Muscle layer of duodenum (tissue), 2 donors: ENCODE data around the gene CD59.

Source experiments
- H3K27ac ChIP-seq: one replicate; pipeline ENCODE4 v1.7.0; 2013; ENCODE audit warnings: mild to moderate bottlenecking, low read length
- H3K27me3 ChIP-seq: one replicate; pipeline ENCODE4 v1.7.0; 2013; ENCODE audit warnings: low read depth, mild to moderate bottlenecking, control low read depth, low read length
- H3K36me3 ChIP-seq, 2 donors: one replicate each; pipeline ENCODE4 v1.7.0; 2013; ENCODE audit warnings: low read length in 2 of 2, control low read depth in 1 of 2, mild to moderate bottlenecking in 1 of 2; ENCODE audit not compliant: insufficient read depth in 2 of 2, control insufficient read depth in 1 of 2
- H3K4me1 ChIP-seq, 2 donors: one replicate each; pipeline ENCODE4 v1.7.0; 2013; ENCODE audit warnings: low read length in 2 of 2, mild to moderate bottlenecking in 2 of 2, control low read depth in 1 of 2, moderate library complexity in 1 of 2; ENCODE audit not compliant: insufficient read depth in 2 of 2, control insufficient read depth in 1 of 2
- H3K4me3 ChIP-seq, 2 donors: one replicate each; pipeline ENCODE4 v1.7.0; 2013; ENCODE audit warnings: low read length in 2 of 2, low read depth in 1 of 2, mild to moderate bottlenecking in 1 of 2
- H3K9me3 ChIP-seq, 2 donors: one replicate each; pipeline ENCODE4 v1.7.0; 2013; ENCODE audit warnings: low read length in 2 of 2, control low read depth in 1 of 2, mild to moderate bottlenecking in 1 of 2; ENCODE audit not compliant: control insufficient read depth in 1 of 2
- donor health status: healthy.

The CD59 gene, protein sequence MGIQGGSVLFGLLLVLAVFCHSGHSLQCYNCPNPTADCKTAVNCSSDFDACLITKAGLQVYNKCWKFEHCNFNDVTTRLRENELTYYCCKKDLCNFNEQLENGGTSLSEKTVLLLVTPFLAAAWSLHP

DNA sequence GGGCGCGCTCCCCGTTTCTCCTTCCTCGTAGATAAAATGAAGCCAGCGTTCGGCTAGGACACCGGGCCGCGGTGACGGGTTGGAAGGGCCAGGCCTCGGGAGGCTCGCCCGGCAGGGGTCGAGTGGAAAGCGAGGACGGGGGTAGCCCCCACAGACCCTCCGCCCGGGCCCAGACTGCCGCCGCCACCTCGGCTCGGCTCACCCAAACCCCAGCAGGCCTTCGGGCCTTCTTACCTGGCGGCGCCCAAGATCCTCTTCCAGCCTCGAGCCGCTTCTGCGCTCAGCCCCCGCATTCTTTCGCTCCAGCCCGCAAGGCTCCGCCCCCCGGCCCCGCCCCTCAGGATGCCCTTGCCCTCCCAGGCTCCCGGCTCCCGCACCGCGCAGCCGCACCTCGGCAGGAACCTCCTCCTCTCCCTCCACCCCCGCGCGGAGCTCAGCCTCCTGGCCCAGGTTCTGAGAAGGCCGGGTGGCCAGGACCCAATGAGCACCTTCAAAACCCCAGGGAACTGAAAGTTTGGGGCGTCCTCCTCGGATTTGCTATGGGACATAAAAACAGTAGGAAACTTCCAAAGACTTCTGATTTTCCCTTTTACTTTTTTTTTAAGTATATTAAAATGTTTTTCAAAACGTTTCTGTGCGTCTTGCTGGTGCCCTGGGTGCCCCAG lies at the start of gene CD59:
TSS of gene CD59 (minus strand) at position 276 of the 665 bp plus-strand sequence. CDS start 13,978 bp downstream, outside the sequence.
- Histone ChIP-seq H3K36me3 (no peaks in the 10 kb centered on the region), H3K27ac (peak within 1 kb of the TSS; percentile 71), H3K4me3 (peak within 1 kb of the TSS; percentile 84 to 89), H3K9me3 (no peaks in the 10 kb centered on the region), H3K4me1 (peaks cover 3 to 14% of the 10 kb centered on the region in 2 donors), H3K27me3 (no peaks in the 10 kb centered on the region)

DNA sequence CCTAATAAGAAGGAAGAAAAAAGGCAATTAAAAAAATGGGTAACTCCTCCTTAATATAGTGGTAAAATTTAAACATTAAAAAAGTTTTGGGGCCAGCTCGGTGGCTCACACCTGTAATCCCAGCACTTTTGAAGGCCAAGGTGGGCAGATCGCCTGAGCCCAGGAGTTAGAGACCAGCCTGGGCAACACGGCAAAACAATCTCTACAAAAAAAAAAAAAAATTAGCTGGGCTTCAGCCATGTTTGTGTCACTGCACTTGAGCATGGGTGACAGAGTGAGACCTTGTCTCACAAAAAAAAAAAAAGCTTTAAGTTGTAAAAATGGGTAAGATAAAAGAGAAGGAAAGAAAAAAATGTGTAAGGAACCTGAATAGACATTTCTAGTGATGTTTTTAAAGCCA lies 49.4 kb upstream of the CD59 start:
- H3K27ac ChIP-seq: no peak overlapping the region
- H3K4me1 ChIP-seq: no peaks in the 10 kb centered on the region
- no peaks in the 10 kb centered on the region for H3K36me3 ChIP-seq
- H3K4me3 ChIP-seq: no peak overlapping the region
- peaks cover 5% of the 10 kb centered on the region for H3K27me3 ChIP-seq
- no peaks in the 10 kb centered on the region for H3K9me3 ChIP-seq

DNA sequence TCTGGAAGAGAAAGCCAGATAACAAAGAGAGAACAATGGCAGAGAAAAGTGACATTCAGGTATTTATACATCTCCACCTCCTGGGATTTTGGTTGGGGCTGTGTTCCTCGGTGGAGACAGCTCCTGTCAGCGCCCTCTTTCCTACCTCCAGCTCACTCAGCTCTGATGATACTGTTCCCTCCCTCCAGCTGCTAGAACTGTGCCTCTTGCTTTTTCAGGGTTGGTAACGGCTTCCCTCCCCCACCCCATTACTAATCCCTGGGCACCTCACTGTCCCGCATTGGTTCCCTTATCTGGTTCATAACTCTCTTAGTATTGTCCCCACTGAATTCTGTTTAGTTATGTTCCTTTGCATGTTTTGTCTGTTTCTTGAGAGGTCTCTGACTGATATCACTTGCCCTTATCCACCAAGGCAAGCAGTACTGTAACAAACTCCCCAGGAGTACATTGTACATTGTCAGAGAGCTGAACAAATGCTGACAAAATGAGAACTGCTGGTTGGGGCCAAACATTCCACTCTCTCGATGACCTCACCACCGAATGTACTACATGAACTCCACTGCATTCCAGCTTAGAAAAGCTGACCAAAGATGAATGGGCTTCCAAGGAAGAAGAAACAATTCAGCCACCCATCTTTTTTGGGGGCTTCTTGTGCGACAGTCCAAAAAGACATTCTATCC lies 43.8 kb upstream of the CD59 start:
- Histone ChIP-seq H3K27ac (no peak overlapping the region), H3K4me3 (no peak overlapping the region), H3K9me3 (no peaks in the 10 kb centered on the region), H3K36me3 (no peaks in the 10 kb centered on the region), H3K4me1 (peaks cover 8 to 23% of the 10 kb centered on the region in 2 donors), H3K27me3 (no peaks in the 10 kb centered on the region)

DNA sequence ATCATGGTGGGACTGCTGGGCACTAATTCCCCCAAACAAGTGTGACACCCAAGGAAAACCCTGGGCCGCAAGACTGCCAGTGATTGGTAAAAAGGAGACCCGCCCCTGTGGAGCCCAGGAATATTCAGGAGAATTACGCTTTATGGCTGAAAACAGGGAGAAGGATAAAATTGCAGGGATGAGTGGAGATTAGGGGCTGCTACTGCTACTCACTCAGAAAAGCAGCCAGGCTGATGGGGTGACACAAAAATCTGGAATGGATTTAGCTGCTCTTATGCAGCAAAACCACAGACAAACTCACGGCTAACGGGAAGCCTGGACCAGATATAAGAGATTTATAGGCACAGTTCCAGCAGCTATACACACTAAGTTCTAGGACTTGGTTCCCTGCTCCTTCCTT lies 42.5 kb upstream of the CD59 start:
- H3K4me1 ChIP-seq: peaks cover 10 to 27% of the 10 kb centered on the region in 2 donors
- H3K27me3 ChIP-seq: no peaks in the 10 kb centered on the region
- H3K9me3 ChIP-seq: no peaks in the 10 kb centered on the region
- no peak overlapping the region for H3K4me3 ChIP-seq
- H3K27ac ChIP-seq: no peak overlapping the region
- H3K36me3 ChIP-seq: no peaks in the 10 kb centered on the region

DNA sequence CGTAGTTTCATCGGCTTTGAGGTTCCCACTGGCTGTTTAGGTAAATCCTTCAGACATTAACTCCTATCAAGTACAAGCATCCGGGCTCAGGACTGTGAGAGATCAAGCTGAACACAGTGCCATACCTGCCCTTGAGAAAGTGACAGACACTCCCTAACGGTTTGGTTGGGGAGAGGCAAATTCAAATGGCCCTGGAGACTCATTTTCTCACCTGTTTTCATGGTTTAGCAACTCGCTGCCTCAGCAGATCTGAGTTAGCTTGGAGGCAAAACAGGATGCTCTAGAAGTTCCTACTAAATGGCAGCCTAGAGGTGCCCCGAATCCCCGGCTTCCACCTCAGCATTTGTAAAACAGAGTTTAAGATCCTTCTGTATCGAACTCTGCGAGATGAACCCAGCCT lies 41.7 kb upstream of the CD59 start:
- Histone ChIP-seq H3K36me3 (no peaks in the 10 kb centered on the region), H3K27ac (no peak overlapping the region), H3K27me3 (no peaks in the 10 kb centered on the region), H3K9me3 (no peaks in the 10 kb centered on the region), H3K4me1 (peaks cover 10 to 35% of the 10 kb centered on the region in 2 donors), H3K4me3 (no peak overlapping the region)

DNA sequence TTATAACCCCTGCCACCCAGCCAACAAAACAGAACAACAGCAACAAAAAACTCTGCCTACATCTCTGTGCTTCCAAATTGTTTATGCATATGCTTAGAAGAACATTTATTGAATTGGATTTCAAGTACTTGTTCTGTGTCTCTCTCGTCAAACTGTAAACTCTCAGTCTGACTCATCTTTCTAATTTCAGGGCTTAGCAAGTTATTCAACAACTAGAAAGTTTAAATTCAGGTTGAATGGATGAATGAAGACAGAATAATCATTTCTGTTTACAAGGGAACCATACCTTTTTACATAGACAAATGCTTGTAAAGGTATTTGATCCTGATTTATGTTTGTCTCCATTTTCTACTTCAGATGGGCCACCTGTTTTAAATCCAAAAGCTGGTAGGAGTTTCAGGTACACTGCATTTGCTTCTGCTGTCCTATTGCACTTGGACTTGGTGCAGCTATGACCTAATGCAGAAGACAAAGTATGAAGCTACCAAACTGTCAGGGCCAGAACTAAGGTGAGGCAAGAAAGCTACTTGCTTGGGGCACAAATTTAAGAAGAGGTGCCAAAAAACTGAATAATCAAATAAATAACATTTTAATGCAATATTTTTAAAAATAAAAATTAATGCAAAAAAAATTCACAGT lies 39.7 kb upstream of the CD59 start:
- Histone ChIP-seq H3K4me1 (peaks cover 14 to 41% of the 10 kb centered on the region in 2 donors), H3K27me3 (no peaks in the 10 kb centered on the region), H3K36me3 (no peaks in the 10 kb centered on the region), H3K9me3 (no peaks in the 10 kb centered on the region), H3K4me3 (no peak overlapping the region), H3K27ac (no peak overlapping the region)

DNA sequence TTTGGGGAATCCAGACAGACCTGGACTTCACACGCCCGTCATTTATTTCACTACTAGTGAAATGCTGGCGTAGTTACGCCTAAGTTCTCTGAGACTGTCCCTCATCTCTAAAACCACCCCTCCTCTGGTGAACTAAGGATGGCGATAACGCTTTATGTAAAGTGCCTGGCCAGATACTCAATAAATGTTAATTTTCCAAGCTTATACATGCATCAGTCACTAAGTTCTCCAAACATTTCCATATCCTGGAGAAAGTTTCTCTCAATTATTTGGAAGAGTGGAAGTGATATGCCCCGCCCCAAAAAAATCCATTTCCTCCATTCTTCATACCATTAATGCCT lies 39.2 kb upstream of the CD59 start:
- Histone ChIP-seq H3K27ac (no peak overlapping the region), H3K4me3 (peak overlapping the region; percentile 78 to 95), H3K36me3 (no peaks in the 10 kb centered on the region), H3K4me1 (peaks cover 14 to 41% of the 10 kb centered on the region in 2 donors), H3K9me3 (no peaks in the 10 kb centered on the region), H3K27me3 (no peaks in the 10 kb centered on the region)

DNA sequence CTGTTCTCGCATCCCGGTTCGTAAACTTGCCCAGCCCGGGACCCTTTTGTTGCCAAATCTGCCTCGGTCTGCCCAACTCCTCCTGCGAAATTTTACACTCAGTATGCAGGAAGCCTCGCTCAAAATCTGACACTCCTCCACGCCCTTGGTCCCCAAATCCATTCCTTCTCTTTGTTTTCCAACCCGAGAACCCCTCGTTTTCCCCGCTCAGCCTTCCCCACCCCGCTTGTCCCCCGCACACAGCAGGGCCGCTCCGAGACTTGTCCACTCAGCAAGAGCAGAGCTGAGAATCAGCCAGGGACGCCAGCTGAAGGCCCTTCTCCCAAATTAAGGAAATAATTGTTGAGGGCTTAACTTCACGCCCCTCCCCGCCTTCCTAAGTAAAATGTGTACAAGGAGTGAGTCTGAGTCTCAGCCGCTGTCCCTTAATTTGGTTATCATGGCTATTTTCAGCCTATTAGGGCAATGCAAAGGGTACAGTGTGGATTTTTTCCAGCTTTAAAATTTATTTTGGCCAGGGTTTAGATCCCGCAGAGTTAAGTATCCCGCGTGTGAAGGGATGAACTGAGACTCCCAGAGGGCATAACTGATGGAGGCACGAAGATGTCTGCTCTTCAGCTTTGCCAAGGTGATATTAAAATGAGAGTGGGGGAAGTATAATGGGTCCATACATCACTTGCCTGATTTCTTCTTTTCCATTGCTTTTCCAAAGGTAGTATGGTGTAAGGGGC lies 38.7 kb upstream of the CD59 start:
- Histone ChIP-seq H3K27me3 (no peaks in the 10 kb centered on the region), H3K9me3 (no peaks in the 10 kb centered on the region), H3K27ac (peak overlapping the region; percentile 57), H3K4me3 (peak overlapping the region; percentile 78 to 95), H3K4me1 (peaks cover 14 to 41% of the 10 kb centered on the region in 2 donors), H3K36me3 (peaks cover 0 to 5% of the 10 kb centered on the region in 2 donors)

DNA sequence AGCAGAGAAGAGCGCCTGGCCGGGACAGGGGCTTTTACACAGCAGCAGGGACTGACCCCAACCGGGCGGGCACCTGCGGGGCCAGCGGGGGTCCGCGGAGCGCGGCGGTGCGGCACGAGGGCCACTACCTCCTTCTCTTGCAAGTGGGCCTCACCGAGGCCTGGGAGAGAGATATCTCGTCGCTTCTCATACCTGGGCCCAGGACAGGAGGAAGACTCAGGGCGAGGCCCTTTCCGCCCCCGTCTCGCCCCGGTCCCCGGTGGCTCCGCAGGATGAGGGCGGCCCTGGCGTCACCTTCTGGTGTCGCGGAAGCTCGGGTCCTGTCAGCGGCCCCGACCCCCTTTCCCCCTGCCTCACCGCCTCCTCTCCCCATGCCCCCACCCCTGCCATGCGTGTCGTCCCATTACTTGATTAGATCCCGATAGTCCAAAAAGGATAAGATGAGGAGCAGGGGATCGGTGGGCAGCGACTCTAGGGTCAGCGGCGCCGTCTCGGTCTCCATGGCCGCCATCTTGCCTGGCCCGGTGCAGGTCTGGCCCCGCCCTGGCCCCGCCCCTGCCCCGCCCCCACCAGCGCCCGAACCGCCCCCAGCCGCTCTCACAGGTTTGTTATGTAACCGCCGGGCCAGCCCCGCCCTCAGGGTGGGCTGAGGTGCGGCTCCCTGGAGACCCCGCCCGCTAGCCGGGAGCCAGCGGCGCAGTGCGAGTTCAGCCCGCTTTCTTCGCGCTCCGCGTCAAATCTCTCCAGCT lies 37.9 kb upstream of the CD59 start, which contains the start of gene FBXO3:
TSS of gene FBXO3 (minus strand) at position 534 of the 749 bp plus-strand sequence. CDS start at position 511, 23 bp downstream.
- H3K27ac ChIP-seq: peak within 1 kb of the TSS; percentile 57
- H3K4me1 ChIP-seq: peaks cover 14 to 41% of the 10 kb centered on the region in 2 donors
- H3K4me3 ChIP-seq: peak within 1 kb of the TSS; percentile 82 to 95
- no peaks in the 10 kb centered on the region for H3K27me3 ChIP-seq
- H3K36me3 ChIP-seq: peaks cover 0 to 5% of the 10 kb centered on the region in 2 donors
- no peaks in the 10 kb centered on the region for H3K9me3 ChIP-seq

DNA sequence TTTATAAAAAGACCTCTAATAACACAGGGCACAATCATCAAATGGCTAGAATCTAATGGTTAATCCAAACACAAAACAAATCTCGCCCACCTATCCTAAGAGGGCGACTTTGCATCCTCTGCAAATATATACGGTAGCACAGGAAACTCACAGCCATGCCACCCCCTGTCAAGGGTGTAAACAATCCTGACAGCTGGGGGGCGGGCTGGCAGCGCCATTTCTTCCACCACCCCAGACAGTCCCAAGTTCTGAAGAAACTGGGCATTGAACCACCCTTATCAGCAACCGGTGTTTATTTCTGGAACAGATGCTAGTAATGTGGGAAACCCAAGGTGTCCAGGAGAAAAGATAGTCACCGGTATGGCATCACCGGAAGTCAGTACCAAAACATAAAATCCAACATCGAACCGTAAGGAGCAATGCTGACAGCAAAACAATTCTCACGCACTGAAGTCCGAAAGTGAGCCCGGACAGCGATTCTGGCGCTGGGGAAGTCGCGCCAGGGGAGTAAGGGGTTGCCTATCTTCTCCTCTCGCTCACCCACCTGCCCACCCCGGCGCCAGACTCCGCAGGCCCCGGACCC lies 37.3 kb upstream of the CD59 start:
- H3K36me3 ChIP-seq: peaks cover 2 to 8% of the 10 kb centered on the region in 2 donors
- peaks cover 14 to 34% of the 10 kb centered on the region in 2 donors for H3K4me1 ChIP-seq
- H3K9me3 ChIP-seq: no peaks in the 10 kb centered on the region
- H3K4me3 ChIP-seq: peak overlapping the region; percentile 82 to 95
- peak overlapping the region; percentile 57 for H3K27ac ChIP-seq
- no peaks in the 10 kb centered on the region for H3K27me3 ChIP-seq
